Measurements from ENCODE around the gene AGBL1.

- no peak for TF ChIP-seq CTCF (IDR thresholded peaks at IDR 0.05)
- TF ChIP-seq EZH2 (IDR thresholded peaks at IDR 0.05; ENCODE audit: borderline replicate concordance, insufficient read depth, low read depth, low read length, poor library complexity, severe bottlenecking), result no peak
Observed at GRCh38 chr15:86839502-86839901, 759.8 kb downstream of the AGBL1 start.

Measured in B cell (primary cell).